Measurements from ENCODE around the gene EPS8. TPM values are rescaled to one million over a fixed set of nuclear protein-coding genes. Genes with fewer than 3 reads are reported as not detected.

EPS8 gene
- total RNA-seq, 6 experiments from 2014 or later, result 46.1 to 50.7 (median 46.6) TPM

- DNase-seq, result no peak
- Mint-ChIP-seq H3K4me3 (no peak overlapping the region), H3K27me3 (ENCODE audit: insufficient read depth) (no peaks in the 10 kb centered on the region), H3K9me3 (no peaks in the 10 kb centered on the region), H3K27ac (no peak overlapping the region), H3K36me3 (ENCODE audit: low read depth) (peaks cover 14% of the 10 kb centered on the region), H3K4me1 (ENCODE audit: low read depth) (peaks cover 24% of the 10 kb centered on the region)
- TF ChIP-seq, protein P1, sequence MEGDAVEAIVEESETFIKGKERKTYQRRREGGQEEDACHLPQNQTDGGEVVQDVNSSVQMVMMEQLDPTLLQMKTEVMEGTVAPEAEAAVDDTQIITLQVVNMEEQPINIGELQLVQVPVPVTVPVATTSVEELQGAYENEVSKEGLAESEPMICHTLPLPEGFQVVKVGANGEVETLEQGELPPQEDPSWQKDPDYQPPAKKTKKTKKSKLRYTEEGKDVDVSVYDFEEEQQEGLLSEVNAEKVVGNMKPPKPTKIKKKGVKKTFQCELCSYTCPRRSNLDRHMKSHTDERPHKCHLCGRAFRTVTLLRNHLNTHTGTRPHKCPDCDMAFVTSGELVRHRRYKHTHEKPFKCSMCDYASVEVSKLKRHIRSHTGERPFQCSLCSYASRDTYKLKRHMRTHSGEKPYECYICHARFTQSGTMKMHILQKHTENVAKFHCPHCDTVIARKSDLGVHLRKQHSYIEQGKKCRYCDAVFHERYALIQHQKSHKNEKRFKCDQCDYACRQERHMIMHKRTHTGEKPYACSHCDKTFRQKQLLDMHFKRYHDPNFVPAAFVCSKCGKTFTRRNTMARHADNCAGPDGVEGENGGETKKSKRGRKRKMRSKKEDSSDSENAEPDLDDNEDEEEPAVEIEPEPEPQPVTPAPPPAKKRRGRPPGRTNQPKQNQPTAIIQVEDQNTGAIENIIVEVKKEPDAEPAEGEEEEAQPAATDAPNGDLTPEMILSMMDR (IDR thresholded peaks at IDR 0.05), result no peak
Measured at GRCh38 chr12:15670756-15671155, 118.4 kb downstream of the EPS8 start.

GRCh38 chr12:15669256-15669948, 119.8 kb downstream of the EPS8 start:
- DNase-seq, result peak; percentile 29
- H3K4me1 Mint-ChIP-seq (ENCODE audit: low read depth), result peaks cover 32% of the 10 kb centered on the region
- no peaks in the 10 kb centered on the region for H3K27me3 Mint-ChIP-seq (ENCODE audit: insufficient read depth)
- H3K36me3 Mint-ChIP-seq (ENCODE audit: low read depth), result peaks cover 14% of the 10 kb centered on the region
- H3K9me3 Mint-ChIP-seq, result no peaks in the 10 kb centered on the region
- H3K4me3 Mint-ChIP-seq, result no peak overlapping the region
- TF ChIP-seq, protein P1 (IDR thresholded peaks at IDR 0.05), result no peak
- H3K27ac Mint-ChIP-seq, result peak overlapping the region; percentile 69

DNA sequence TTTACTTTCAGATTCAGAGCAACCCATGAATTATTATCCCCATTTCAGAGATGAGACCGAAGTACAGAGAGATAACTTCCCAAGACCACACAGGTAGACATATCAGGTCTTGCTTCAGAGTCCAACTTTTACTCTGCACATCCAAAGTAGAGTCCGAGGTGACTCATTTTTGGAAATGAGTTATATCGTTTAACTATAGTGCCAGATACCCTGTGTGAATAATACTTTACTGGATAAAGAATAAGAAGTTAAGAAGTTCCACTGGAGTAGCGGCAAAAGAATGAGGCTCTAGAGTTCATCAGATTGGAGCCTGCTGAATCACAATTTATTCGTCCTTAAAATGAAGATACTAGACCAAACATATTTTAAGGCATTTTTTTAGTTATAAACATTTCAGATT, 124.7 kb downstream of the EPS8 start:
- no peaks in the 10 kb centered on the region for H3K27me3 Mint-ChIP-seq (ENCODE audit: insufficient read depth)
- peak; percentile 59 for DNase-seq
- TF ChIP-seq, protein P1 (IDR thresholded peaks at IDR 0.05), result no peak
- H3K36me3 Mint-ChIP-seq (ENCODE audit: low read depth), result peaks cover 16% of the 10 kb centered on the region
- no peaks in the 10 kb centered on the region for H3K9me3 Mint-ChIP-seq
- H3K4me1 Mint-ChIP-seq (ENCODE audit: low read depth), result peaks cover 44% of the 10 kb centered on the region
- H3K4me3 Mint-ChIP-seq, result peak overlapping the region; percentile 41; the same call in 1 of the 2 replicates
- peak overlapping the region; percentile 76 for H3K27ac Mint-ChIP-seq

GRCh38 chr12:15662983-15663659, 126.1 kb downstream of the EPS8 start:
- peaks cover 44% of the 10 kb centered on the region for H3K4me1 Mint-ChIP-seq (ENCODE audit: low read depth)
- no peaks in the 10 kb centered on the region for H3K9me3 Mint-ChIP-seq
- H3K27ac Mint-ChIP-seq, result peak overlapping the region; percentile 88
- no peaks in the 10 kb centered on the region for H3K27me3 Mint-ChIP-seq (ENCODE audit: insufficient read depth)
- DNase-seq, result no peak
- peak overlapping the region; percentile 68 for H3K4me3 Mint-ChIP-seq
- TF ChIP-seq, protein P1 (IDR thresholded peaks at IDR 0.05), result no peak
- peaks cover 21% of the 10 kb centered on the region for H3K36me3 Mint-ChIP-seq (ENCODE audit: low read depth)

GRCh38 chr12:15662303-15662980, 126.7 kb downstream of the EPS8 start:
- Mint-ChIP-seq H3K4me3 (peak overlapping the region; percentile 68), H3K27me3 (ENCODE audit: insufficient read depth) (no peaks in the 10 kb centered on the region), H3K36me3 (ENCODE audit: low read depth) (peaks cover 21% of the 10 kb centered on the region), H3K9me3 (no peaks in the 10 kb centered on the region), H3K4me1 (ENCODE audit: low read depth) (peaks cover 44% of the 10 kb centered on the region), H3K27ac (peak overlapping the region; percentile 88)
- TF ChIP-seq, protein P1 (IDR thresholded peaks at IDR 0.05), result no peak
- peak; percentile 91 for DNase-seq
